NCI-H2196 treated with DMSO at 0.1 percent for 48 hours (cell line): ENCODE data around the gene ARAP1.

ENCODE experiments used
- DNase-seq: peaks from one replicate; lab custom pipeline; 2025; ENCODE audit not compliant: unreplicated experiment; lab: John Stamatoyannopoulos, UW

The ARAP1 gene

DNA sequence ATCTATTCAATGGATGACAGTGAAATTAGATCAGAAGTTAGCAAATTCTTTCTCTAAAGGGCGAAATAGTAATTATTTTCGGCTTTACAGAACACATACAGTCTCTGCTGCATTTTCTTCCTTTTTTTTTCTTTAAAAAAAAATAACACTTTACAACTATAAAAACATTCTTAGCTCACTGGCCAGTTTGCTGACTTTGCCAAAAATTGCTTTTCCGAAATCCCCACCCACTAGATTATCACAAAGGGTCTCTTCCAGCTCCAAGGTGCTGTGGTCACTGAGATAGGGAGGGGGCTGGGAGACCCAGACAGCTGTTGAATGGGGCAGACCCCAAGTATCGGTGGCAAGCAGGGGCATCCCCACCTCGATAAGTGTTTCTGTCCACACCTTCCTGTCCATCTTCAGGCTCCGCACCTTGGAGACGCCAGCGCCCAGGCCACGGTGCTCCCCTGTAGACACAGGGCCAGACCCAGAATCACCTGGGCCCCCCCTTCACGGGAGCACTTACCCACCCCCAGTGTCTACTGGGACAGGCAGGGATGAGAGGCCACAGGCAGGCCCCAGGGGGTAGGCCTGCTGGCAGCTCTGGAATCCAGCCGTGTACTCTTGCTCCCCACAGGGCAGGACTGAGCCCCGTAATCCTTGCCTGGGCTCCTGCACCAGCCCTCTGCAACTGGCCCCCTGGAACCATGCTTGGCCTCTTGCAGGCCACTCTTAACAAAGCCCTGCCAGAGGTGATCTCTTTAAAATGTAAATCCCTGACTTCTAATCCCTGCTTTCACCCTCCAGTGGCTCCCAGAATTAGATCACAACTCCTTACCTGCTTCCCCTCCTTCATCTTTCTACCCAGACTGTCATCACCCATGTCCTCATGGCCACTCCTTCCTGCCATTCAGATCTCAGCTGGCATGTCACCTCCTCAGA is 46.5 kb downstream of the ARAP1 start:
- DNase-seq = no peak

DNA sequence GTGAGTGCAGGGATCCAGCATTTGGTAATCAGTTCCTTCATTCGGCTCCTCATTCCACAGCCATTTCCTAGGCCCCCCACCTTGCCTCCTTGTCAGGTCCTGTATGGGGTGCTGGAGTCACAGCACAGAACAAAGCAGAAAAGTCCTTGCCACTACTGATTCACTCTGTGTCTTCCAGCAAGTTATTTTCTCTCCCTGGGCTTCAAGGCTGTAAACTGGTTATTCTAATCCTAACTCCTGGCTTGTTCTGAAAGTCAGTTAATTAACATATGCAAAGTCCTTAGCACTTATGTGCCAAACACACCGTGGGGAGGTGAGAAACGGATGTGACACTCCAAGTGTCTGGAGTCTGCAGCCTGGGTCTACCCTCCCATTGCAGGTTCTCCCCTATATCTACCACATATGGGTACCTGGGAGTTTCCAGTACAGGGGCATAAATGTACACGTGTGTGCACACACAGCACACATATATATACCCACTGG is 47.4 kb downstream of the ARAP1 start:
- DNase-seq = no peak

GRCh38 chr11:72704028-72704782 is 48.0 kb downstream of the ARAP1 start:
- DNase-seq = no peak

- DNase-seq = no peak
These were observed 48.8 kb downstream of the ARAP1 start for GRCh38 chr11:72703267-72704008.

GRCh38 chr11:72702577-72703241 is 49.5 kb downstream of the ARAP1 start:
- no peak for DNase-seq

DNA sequence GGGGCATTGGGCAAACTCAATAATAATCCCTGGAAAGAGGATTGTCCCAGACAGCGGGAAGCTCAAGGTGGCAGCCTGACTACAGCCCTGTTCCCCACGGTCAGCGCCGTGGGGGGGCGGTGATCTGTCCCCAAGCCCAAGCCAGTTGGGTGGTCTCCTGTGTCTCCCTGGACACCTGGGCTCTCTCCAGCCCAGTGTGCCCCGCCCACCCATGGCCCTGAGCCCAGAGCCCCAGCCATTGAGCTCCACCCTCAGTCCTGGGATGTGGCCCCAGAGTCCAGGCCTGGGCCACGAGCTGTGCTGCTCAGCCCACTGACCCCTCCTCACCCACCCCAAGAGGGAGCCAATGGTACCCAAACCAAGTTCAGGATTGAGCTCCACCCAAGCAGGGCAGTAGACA is 50.1 kb downstream of the ARAP1 start:
- DNase-seq = no peak

DNA sequence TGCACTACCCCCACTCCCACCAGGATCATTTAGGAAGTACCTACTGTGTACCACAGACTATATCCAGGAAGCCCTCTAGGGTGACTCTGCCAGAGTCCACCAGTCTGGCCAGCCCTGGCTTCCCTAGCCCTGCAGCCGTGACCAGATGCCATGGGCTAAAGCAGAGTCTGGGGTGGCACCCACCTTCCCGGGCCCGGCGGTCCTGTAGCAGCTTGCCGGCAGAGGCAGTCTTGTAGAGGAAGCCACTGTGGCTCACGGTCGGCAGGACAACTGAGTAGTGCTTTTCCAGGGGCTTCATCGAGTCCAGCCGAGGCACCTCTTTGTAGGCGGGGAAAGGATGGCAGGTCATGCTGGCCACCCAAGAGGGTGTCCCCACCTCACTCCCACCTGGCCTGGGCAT is 50.7 kb downstream of the ARAP1 start:
- no peak for DNase-seq

GRCh38 chr11:72700146-72700545 is 52.1 kb downstream of the ARAP1 start:
- DNase-seq = no peak

- DNase-seq = no peak
These were observed 54.4 kb downstream of the ARAP1 start for GRCh38 chr11:72697814-72698213.

DNA sequence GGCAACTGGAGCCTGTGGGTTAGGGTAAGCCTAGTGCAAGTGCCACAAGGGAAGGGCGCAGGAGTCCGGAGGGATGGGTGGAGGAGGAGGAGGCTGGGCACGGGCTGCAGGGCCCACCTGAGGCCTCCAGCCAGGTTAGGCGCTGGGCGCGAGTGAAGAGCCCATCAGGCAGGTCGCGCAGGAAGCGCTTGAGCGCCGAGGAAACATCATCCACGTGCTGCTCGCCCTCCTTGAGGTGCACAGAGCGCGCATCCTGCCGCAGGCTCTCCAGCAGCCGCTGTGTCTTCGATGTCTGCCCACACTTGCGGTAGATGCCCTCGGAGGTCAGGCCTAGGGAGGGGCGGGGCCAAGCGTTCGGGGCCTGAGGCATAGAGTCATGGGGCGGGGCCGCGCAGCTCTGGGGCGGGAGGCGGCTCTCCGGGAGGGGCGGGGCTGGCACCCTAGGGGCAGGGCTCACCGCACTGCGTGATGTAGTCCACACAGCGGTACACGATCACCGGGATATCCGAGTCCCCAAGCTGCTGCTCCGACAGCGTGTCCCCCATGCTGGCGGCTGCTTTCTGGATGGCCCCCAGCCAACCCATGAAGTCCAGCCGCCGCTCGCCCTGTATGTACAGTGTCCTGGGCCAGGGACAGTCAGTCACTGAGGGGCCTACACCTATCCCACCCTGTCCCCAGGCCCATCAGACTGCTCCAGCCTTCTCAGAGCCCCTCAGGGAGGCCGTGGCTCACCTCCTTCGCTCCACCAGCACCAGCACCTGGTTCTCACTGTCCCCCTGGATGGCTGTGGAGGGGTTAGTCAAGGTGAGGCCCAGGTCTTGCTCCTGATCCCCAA is 55.1 kb downstream of the ARAP1 start:
- DNase-seq = no peak

DNA sequence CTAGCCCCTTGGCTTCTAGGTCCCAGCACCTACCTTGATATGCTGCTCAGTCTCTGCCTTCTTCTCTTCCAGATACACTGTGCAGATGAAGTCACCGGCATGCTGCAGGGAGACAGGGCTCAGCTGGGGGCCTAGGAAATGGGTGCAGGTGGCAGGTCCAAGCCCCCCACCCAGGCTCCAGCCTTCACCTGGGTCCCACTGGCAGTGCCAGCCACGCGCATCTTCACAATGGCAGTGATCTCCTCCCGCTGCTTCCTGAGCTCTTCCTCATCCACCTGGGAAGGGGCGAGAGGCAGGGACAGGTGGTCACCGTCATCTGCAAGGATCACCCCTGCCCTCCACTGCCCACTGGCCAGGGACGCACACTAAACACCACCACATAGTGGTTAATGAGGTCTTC is 56.9 kb downstream of the ARAP1 start:
- no peak for DNase-seq

GRCh38 chr11:72693271-72693968 is 58.8 kb downstream of the ARAP1 start:
- no peak for DNase-seq

GRCh38 chr11:72692498-72693237 is 59.5 kb downstream of the ARAP1 start:
- no peak for DNase-seq

GRCh38 chr11:72690166-72690565 is 62.0 kb downstream of the ARAP1 start:
- no peak for DNase-seq

- DNase-seq = no peak
These were observed 63.3 kb downstream of the ARAP1 start for GRCh38 chr11:72688929-72689328.

- no peak for DNase-seq
These were observed 63.7 kb downstream of the ARAP1 start for GRCh38 chr11:72688486-72688885.

GRCh38 chr11:72687326-72687725 is 64.9 kb downstream of the ARAP1 start:
- DNase-seq = no peak

DNA sequence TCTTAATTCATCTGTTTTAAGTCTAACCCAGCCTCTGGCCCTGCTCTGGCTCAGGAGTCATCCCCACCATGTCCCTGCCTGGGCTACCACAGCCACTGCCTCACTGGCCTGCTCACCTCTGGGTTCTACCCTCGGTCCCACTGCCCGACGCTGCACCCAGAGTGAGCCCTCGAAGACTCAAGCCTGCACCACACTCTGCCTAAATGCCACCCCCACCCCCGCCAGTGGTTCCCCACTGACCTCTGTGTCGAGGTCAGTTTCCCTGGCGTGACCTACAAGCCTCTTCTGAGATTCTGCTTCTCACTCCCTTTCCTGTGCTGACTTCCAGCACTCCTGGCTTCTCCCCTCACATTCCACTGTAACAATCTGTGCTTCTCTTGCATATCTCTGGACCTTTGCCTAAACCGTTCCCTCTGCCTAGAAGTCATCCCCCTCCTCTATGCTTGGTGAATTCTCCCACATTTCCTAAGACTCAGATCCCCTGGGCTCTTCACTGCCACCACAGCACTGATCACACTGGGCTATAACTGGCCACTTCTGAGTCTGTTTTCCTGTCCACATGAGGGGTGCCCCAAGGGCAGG is 65.5 kb downstream of the ARAP1 start:
- DNase-seq = no peak
